T-cell (primary cell): ENCODE results near the gene ELAVL4. TPM values are rescaled to one million over a fixed set of nuclear protein-coding genes. Genes with fewer than 3 reads are reported as not detected.

Experiments used
- ATAC-seq, 4 experiments: fragments of 200-7000 bp in 3 of 4; fragments of 150-1000 bp in 1 of 4; cut with Tn5 transposase; replicated peaks in 1 of 4; 1 replicate in 3 of 4; 2 replicates in 1 of 4; pipeline ENCODE4 v1.10.0; 2021; ENCODE audit warnings: moderate library complexity in 3 of 4, mild to moderate bottlenecking in 2 of 4, moderate number of reproducible peaks in 1 of 4
- CTCF ChIA-PET, 2 donors: fragments of 300-600 bp; sonication (Branson Sonifier 250); formaldehyde crosslinking; loops; one replicate each; lab custom pipeline; 2022; ENCODE audit warnings: antibody characterized with exemption in 2 of 2; lab: Charles Lee
- POLR2A ChIA-PET, 2 donors: fragments of 300-600 bp; sonication (Branson Sonifier 250); formaldehyde crosslinking; loops; one replicate each; lab custom pipeline; 2022; ENCODE audit warnings: antibody characterized with exemption in 2 of 2; lab: Charles Lee
- DNase-seq, 35 experiments: peaks; one replicate each; pipeline versions ENCODE4 v3.0.0 to v3.0.0-alpha.2; 2013 to 2023
- H3K27ac ChIP-seq: one replicate; pipeline ENCODE4 v1.5.1; 2013; ENCODE audit warnings: low read length
- H3K27me3 ChIP-seq, 2 experiments: replicated peaks in 1 of 2; 1 replicate in 1 of 2; 2 replicates in 1 of 2; pipeline versions ENCODE4 v1.6.1 to v1.7.0; 2013; ENCODE audit warnings: low read length in 1 of 2, mixed read lengths in 1 of 2; ENCODE audit not compliant: control insufficient read depth in 2 of 2, insufficient read depth in 2 of 2; ENCODE audit errors: extremely low read depth in 1 of 2
- H3K36me3 ChIP-seq, 2 donors: 1 replicate in 1 of 2; 2 replicates in 1 of 2; pipeline versions ENCODE4 v1.6.1 to v1.7.0; 2013; ENCODE audit warnings: low read length in 1 of 2; ENCODE audit not compliant: control insufficient read depth in 2 of 2, insufficient read depth in 1 of 2; ENCODE audit errors: extremely low read depth in 1 of 2
- H3K4me1 ChIP-seq, 2 experiments: 1 replicate in 1 of 2; 2 replicates in 1 of 2; pipeline versions ENCODE4 v1.6.1 to v1.7.0; 2013; ENCODE audit warnings: low read length in 2 of 2, mixed read lengths in 1 of 2; ENCODE audit not compliant: insufficient read depth in 2 of 2, control insufficient read depth in 1 of 2; ENCODE audit errors: extremely low read depth in 1 of 2
- H3K4me3 ChIP-seq, 2 donors: 1 replicate in 1 of 2; 2 replicates in 1 of 2; pipeline versions ENCODE4 v1.5.1 to v1.7.0; 2013; ENCODE audit warnings: mild to moderate bottlenecking in 2 of 2, low read length in 1 of 2, moderate library complexity in 1 of 2; ENCODE audit not compliant: control insufficient read depth in 1 of 2; ENCODE audit errors: extremely low read depth in 1 of 2
- H3K9me3 ChIP-seq: 2 replicates; pipeline ENCODE4 v1.7.0; 2013
- H3K27ac Mint-ChIP-seq, 2 donors: one replicate each; pipeline ENCODE4 v1.8.0; 2020 to 2021; ENCODE audit warnings: mild to moderate bottlenecking in 2 of 2, mixed read lengths in 2 of 2
- H3K27me3 Mint-ChIP-seq, 2 donors: one replicate each; pipeline ENCODE4 v1.8.0; 2021 to 2022; ENCODE audit warnings: mixed read lengths in 2 of 2
- H3K36me3 Mint-ChIP-seq: one replicate; pipeline ENCODE4 v1.8.0; 2021; ENCODE audit warnings: mixed read lengths
- H3K4me1 Mint-ChIP-seq, 3 donors: one replicate each; pipeline ENCODE4 v1.8.0; 2020 to 2022; ENCODE audit warnings: mixed read lengths in 3 of 3, mild to moderate bottlenecking in 1 of 3
- H3K4me3 Mint-ChIP-seq, 3 donors: one replicate each; pipeline ENCODE4 v1.8.0; 2020 to 2022; ENCODE audit warnings: mild to moderate bottlenecking in 3 of 3, mixed read lengths in 3 of 3, moderate library complexity in 3 of 3
- H3K9me3 Mint-ChIP-seq, 3 donors: one replicate each; pipeline ENCODE4 v1.8.0; 2020 to 2022; ENCODE audit warnings: mixed read lengths in 3 of 3
- WGBS: methylation state at CpG from one replicate; pipeline ENCODE4 v1.1.5; 2013; ENCODE audit warnings: missing lambda C conversion rate; ENCODE audit not compliant: insufficient coverage; 5-methylcytosine and 5-hydroxymethylcytosine counted together
- total RNA-seq, 35 experiments: library from RNA in 6 of 35; stranded (reverse) in 6 of 35; fragments of 120-200 nt in 1 of 35; gene quantifications; one replicate each; pipeline versions ENCODE4 v1.2.1 to v1.2.4 and lab custom pipeline; 2013 to 2026

Gene ELAVL4
- total RNA-seq, 5 donors from 2014 or later (not counting 1 experiment from before 2014, with no cell fraction given) = not detected

DNA sequence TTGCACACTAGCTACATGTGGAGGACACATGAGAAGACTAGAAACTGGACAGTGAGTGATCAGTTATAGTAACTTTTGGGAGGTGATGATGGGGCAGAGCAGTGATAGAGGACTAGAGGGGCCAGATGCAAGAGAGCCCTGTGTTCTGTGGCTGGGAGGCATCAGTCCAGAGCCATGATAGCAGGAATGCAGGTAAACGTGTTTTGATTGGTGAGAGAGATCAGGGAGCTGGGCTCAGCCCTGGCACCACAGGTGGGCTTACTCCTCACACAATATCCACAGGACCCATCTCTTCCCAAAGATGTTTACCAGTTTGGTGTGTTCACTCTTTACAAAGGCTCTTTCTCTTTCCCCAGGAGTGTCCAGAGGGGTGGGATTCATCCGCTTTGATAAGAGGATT lies 86.5 kb downstream of the ELAVL4 start:
- H3K27me3 Mint-ChIP-seq = peaks cover 8 to 9% of the 10 kb centered on the region in 2 donors
- no CpG with 5 or more reads among the region's 2 CpGs for WGBS

DNA sequence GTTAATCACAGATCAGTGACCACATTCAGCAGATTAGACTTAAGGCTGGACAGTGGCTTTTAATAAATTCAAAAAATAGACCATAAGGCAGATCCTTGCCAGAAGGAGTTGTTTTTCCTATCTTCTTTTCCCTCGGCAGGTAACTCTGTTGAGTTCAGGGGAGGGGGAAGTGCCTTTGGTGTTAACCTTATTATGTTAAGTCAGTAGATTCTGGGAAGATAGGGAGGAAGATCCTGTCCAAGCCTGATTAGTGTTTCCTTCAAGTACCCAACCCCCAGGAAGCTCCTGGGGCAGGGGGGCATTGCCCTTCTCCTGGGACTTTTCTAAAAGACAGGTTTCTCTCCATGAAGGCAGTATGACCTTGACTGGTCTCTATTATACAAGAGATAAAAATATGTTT lies 87.4 kb downstream of the ELAVL4 start:
- Mint-ChIP-seq H3K36me3 (no peaks in the 10 kb centered on the region), H3K27ac (no peak overlapping the region), H3K27me3 (peaks cover 8 to 9% of the 10 kb centered on the region in 2 donors), H3K9me3 (no peaks in the 10 kb centered on the region), H3K4me1 (no peaks in the 10 kb centered on the region), H3K4me3 (no peak overlapping the region)
- Histone ChIP-seq H3K36me3 (no peaks in the 10 kb centered on the region), H3K4me3 (no peak overlapping the region), H3K4me1 (no peaks in the 10 kb centered on the region), H3K27me3 (peaks cover 0 to 3% of the 10 kb centered on the region in 2 experiments), H3K27ac (no peak overlapping the region), H3K9me3 (no peaks in the 10 kb centered on the region)
- ChIA-PET POLR2A (no interaction called here), CTCF (interaction anchor here in 1 of 2 donors (0.7 kb wide), 1 partner anchor 14 kb away, joined by 4 read pairs; no protein-coding TSS in a partner anchor)
- ATAC-seq (no peak), DNase-seq (no peak)
- WGBS = no CpG with 5 or more reads among the region's 1 CpG

More for the DNA sequence above, 86.5 kb downstream of the ELAVL4 start:
- no peaks in the 10 kb centered on the region for H3K4me1 ChIP-seq
- no peak overlapping the region for H3K4me3 Mint-ChIP-seq
- ChIA-PET POLR2A (no interaction called here), CTCF (no interaction called here)
- H3K9me3 Mint-ChIP-seq = no peaks in the 10 kb centered on the region
- H3K36me3 ChIP-seq = no peaks in the 10 kb centered on the region
- ATAC-seq (no peak), DNase-seq (no peak)
- H3K27ac Mint-ChIP-seq = no peak overlapping the region
- H3K27me3 ChIP-seq = peaks cover 0 to 3% of the 10 kb centered on the region in 2 experiments
- no peak overlapping the region for H3K27ac ChIP-seq
- H3K4me3 ChIP-seq = no peak overlapping the region
- H3K36me3 Mint-ChIP-seq = no peaks in the 10 kb centered on the region
- no peaks in the 10 kb centered on the region for H3K4me1 Mint-ChIP-seq
- no peaks in the 10 kb centered on the region for H3K9me3 ChIP-seq

DNA sequence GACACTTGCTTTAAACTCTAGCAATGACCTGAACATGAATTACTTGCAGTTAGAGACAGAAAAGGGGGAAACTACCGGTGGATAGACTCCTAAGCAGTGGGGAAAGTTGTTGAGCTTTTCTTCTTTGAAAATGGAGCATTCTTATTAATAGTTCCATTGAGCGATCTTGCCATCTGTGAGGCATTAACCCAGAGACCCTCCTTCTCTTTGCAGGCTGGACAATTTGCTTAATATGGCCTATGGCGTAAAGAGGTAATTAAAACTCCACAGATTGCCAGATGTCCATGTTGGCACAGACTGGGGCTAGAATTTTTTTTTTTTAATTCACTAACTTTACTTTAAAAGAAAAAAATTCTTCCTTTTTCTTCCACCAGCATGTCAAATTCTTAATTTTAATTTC lies 88.5 kb downstream of the ELAVL4 start:
- Histone ChIP-seq H3K27me3 (peaks cover 0 to 3% of the 10 kb centered on the region in 2 experiments), H3K4me3 (no peak overlapping the region), H3K27ac (no peak overlapping the region), H3K9me3 (no peaks in the 10 kb centered on the region), H3K4me1 (no peaks in the 10 kb centered on the region), H3K36me3 (no peaks in the 10 kb centered on the region)
- POLR2A ChIA-PET = no interaction called here
- Mint-ChIP-seq H3K27me3 (peaks cover 8 to 9% of the 10 kb centered on the region in 2 donors), H3K9me3 (no peaks in the 10 kb centered on the region), H3K4me1 (no peaks in the 10 kb centered on the region), H3K4me3 (no peak overlapping the region), H3K36me3 (no peaks in the 10 kb centered on the region), H3K27ac (no peak overlapping the region)
- WGBS = 94% methylated on average over 2 of the region's 3 CpGs
- DNase-seq = no peak
- ATAC-seq = no peak
- CTCF ChIA-PET = interaction anchor here in 1 of 2 donors (0.5 kb wide), 1 partner anchor 983 kb away, joined by 5 read pairs; no protein-coding TSS in a partner anchor

DNA sequence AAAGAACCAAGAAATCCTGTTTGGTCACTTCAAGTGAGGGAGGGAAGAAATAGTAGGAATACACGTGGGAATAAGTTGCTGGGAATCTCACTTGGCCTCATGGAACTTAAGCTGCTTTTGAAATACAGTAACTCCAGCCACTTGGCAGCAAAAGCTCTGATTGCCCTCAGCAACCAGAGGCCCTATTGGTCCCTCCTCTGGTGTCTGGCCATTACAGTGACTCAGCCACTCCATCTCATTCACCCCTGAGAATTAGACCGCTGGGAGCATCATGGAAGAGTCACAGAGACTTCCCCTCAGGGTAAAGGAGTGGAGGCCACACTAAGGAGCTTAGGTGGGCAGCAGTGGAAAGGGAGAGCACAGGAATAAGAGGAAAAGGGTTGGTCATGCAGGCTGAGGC lies 99.6 kb downstream of the ELAVL4 start:
- no peaks in the 10 kb centered on the region for H3K4me1 Mint-ChIP-seq
- H3K36me3 Mint-ChIP-seq = no peaks in the 10 kb centered on the region
- ChIA-PET POLR2A (no interaction called here), CTCF (no interaction called here)
- H3K9me3 Mint-ChIP-seq = no peaks in the 10 kb centered on the region
- DNase-seq (no peak), ATAC-seq (no peak)
- WGBS = 60% methylated on average over 1 of the region's 2 CpGs
- no peaks in the 10 kb centered on the region for H3K4me1 ChIP-seq
- H3K4me3 ChIP-seq = no peak overlapping the region
- no peaks in the 10 kb centered on the region for H3K9me3 ChIP-seq
- no peaks in the 10 kb centered on the region for H3K36me3 ChIP-seq
- no peaks in the 10 kb centered on the region for H3K27me3 ChIP-seq
- no peak overlapping the region for H3K27ac Mint-ChIP-seq
- H3K4me3 Mint-ChIP-seq = no peak overlapping the region
- H3K27ac ChIP-seq = no peak overlapping the region
- peaks cover 0 to 4% of the 10 kb centered on the region in 2 donors for H3K27me3 Mint-ChIP-seq

DNA sequence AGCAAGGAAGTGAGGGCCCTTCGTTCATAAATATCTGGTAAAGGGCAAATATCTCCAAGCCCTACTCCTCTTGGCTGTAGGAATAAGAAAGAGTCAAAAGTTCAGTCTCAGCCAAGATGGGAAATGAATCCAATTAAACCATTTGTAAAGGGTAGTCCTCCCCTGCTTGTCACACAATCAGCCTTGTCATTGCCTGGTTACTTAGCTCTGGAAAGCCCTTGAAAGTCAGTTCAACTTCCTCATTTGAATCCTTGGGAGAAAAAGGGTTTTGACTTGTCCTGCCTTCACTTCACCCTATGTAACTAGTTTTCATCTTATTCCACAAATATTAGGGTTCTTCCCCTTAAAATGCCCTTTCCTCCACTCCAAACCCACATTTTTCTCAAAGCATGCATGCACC lies 100.0 kb downstream of the ELAVL4 start:
- ChIA-PET CTCF (no interaction called here), POLR2A (no interaction called here)
- no peak overlapping the region for H3K27ac ChIP-seq
- ATAC-seq = no peak
- no CpG with 5 or more reads among the region's 1 CpG for WGBS
- no peaks in the 10 kb centered on the region for H3K9me3 ChIP-seq
- H3K4me1 ChIP-seq = no peaks in the 10 kb centered on the region
- Mint-ChIP-seq H3K4me1 (no peaks in the 10 kb centered on the region), H3K9me3 (no peaks in the 10 kb centered on the region), H3K36me3 (no peaks in the 10 kb centered on the region), H3K4me3 (no peak overlapping the region), H3K27me3 (peaks cover 0 to 4% of the 10 kb centered on the region in 2 donors), H3K27ac (no peak overlapping the region)
- H3K36me3 ChIP-seq = no peaks in the 10 kb centered on the region
- no peak overlapping the region for H3K4me3 ChIP-seq
- DNase-seq = no peak
- H3K27me3 ChIP-seq = no peaks in the 10 kb centered on the region

DNA sequence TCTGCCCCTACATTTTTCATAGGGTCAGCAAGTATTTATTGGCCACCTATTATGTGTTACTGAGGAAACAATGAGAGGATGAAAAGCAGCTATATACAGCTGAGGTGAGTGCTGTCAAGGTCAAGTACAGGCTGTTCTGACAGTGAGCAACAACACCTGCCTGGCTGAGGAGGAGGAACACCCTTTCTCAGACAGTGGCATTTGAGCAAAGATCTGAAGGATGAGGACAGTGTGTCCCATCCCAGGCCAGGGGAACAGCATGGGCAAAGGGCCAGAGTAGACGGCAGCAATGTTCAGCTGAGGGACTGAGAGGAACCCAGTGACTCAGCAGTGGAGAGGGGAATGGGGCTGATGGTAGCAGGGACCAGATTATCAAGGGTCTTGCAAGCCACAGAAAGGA lies 101.0 kb downstream of the ELAVL4 start:
- H3K27me3 Mint-ChIP-seq = peaks cover 0 to 4% of the 10 kb centered on the region in 2 donors
- no peak for DNase-seq
- no peak for ATAC-seq
- no peak overlapping the region for H3K4me3 Mint-ChIP-seq
- ChIA-PET CTCF (interaction anchor here in 1 of 2 donors (0.6 kb wide), 1 partner anchor 13 kb away, joined by 4 read pairs; no protein-coding TSS in a partner anchor), POLR2A (no interaction called here)
- no peak overlapping the region for H3K27ac Mint-ChIP-seq
- H3K4me1 Mint-ChIP-seq = no peaks in the 10 kb centered on the region
- H3K27ac ChIP-seq = no peak overlapping the region
- no peaks in the 10 kb centered on the region for H3K36me3 ChIP-seq
- H3K36me3 Mint-ChIP-seq = no peaks in the 10 kb centered on the region
- no peaks in the 10 kb centered on the region for H3K4me1 ChIP-seq
- H3K9me3 Mint-ChIP-seq = no peaks in the 10 kb centered on the region
- no peak overlapping the region for H3K4me3 ChIP-seq
- WGBS = 67% methylated on average over 1 of the region's 1 CpG
- H3K9me3 ChIP-seq = no peaks in the 10 kb centered on the region
- H3K27me3 ChIP-seq = peaks cover 0 to 3% of the 10 kb centered on the region in 2 experiments

DNA sequence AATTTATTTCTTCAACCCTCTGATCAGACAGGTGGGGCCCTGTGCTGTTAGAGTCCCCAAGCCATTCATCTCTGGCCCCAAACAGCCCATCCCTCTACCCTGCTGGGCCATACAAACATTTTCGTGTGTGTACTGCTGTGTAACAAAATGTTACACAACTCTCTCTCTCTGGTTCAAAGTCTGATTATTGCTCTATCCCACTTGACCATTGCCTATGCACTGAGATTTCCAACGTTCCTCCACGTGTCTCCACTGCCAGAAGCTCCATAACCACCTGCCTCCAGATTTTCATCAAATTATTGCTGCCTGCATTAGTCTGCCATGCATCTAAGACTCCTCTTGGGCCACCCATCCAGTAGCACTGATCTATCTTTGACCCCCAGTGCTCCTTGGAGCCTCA lies 104.8 kb downstream of the ELAVL4 start:
- Mint-ChIP-seq H3K36me3 (no peaks in the 10 kb centered on the region), H3K27me3 (peaks cover 0 to 4% of the 10 kb centered on the region in 2 donors), H3K9me3 (no peaks in the 10 kb centered on the region), H3K4me3 (no peak overlapping the region), H3K4me1 (no peaks in the 10 kb centered on the region), H3K27ac (no peak overlapping the region)
- no peak for DNase-seq
- Histone ChIP-seq H3K27ac (no peak overlapping the region), H3K4me3 (no peak overlapping the region), H3K36me3 (no peaks in the 10 kb centered on the region), H3K27me3 (peaks cover 0 to 4% of the 10 kb centered on the region in 2 experiments), H3K4me1 (no peaks in the 10 kb centered on the region), H3K9me3 (no peaks in the 10 kb centered on the region)
- ChIA-PET POLR2A (no interaction called here), CTCF (no interaction called here)
- no peak for ATAC-seq
- WGBS = 67% methylated on average over 1 of the region's 3 CpGs
